HepG2 (cell line): ENCODE data around the gene SEC14L1. TPM values are rescaled to one million over a fixed set of nuclear protein-coding genes. Genes with fewer than 3 reads are reported as not detected.

Experiments
- ATAC-seq: fragments of 200-7000 bp; cut with Tn5 transposase; 3 replicates; pipeline ENCODE4 v1.9.1; 2020; ENCODE audit warnings: mild to moderate bottlenecking, moderate library complexity
- BruUV-seq: library from RNA; stranded (reverse); fragments of 400-500 nt; replicated peaks from 2 replicates; lab custom pipeline; 2021; lab: Mats Ljungman, UMichigan
- CTCF ChIA-PET: fragments of 300-600 bp; formaldehyde crosslinking; extraction: SDS; loops from one replicate; lab custom pipeline; 2021; ENCODE audit warnings: low total read pairs, inconsistent platforms, low intra/inter-chr PET ratio; lab: Yijun Ruan, JAX
- POLR2A ChIA-PET: fragments of 350-600 bp; sonication (Branson Sonifier 250); formaldehyde crosslinking; loops from one replicate; lab custom pipeline; 2020; ENCODE audit warnings: antibody characterized with exemption, inconsistent platforms; lab: Yijun Ruan, JAX
- DNase-seq: peaks from one replicate; pipeline ENCODE4 v3.0.0-alpha.2; 2015; ENCODE audit warnings: low spot score
- FAIRE-seq: peaks from 3 replicates; lab custom pipeline; 2011; peaks lifted over from hg19 to GRCh38; lab: Jason Lieb, UNC
- H2AFZ ChIP-seq: one replicate; pipeline ENCODE4 v1.6.1; 2011; ENCODE audit warnings: low read length, inconsistent platforms
- H3K27ac ChIP-seq: fragments of 300-600 bp; 3 replicates; pipeline ENCODE4 v1.8.0; 2011; ENCODE audit warnings: mixed run types, mild to moderate bottlenecking, mixed read lengths, low read length, inconsistent platforms; ENCODE audit not compliant: insufficient read depth; ENCODE audit errors: extremely low read length
- H3K27me3 ChIP-seq, 2 experiments: fragments of 200-600 bp in 1 of 2; 2 replicates in 1 of 2; 3 replicates in 1 of 2; pipeline versions ENCODE4 v1.6.0 to v1.8.0; 2011; ENCODE audit warnings: low read length in 2 of 2, mild to moderate bottlenecking in 2 of 2, moderate library complexity in 2 of 2, inconsistent platforms in 1 of 2; ENCODE audit not compliant: insufficient read depth in 2 of 2, control insufficient read depth in 1 of 2
- H3K36me3 ChIP-seq, 2 experiments: fragments of 200-600 bp in 1 of 2; replicated peaks in 1 of 2; 2 replicates in 1 of 2; 3 replicates in 1 of 2; pipeline versions ENCODE4 v1.5.1 to v1.8.0; 2011; ENCODE audit warnings: low read length in 2 of 2, inconsistent platforms in 1 of 2; ENCODE audit not compliant: insufficient read depth in 2 of 2, control insufficient read depth in 1 of 2
- H3K4me1 ChIP-seq: 2 replicates; pipeline ENCODE4 v1.5.1; 2012; ENCODE audit warnings: low read length, inconsistent platforms; ENCODE audit not compliant: insufficient read depth
- H3K4me2 ChIP-seq: 2 replicates; pipeline ENCODE4 v1.6.0; 2011; ENCODE audit warnings: low read depth, low read length, inconsistent platforms
- H3K4me3 ChIP-seq, 3 experiments: fragments of 200-600 bp in 1 of 3; sonication (generic), shearing (Covaris generic) in 1 of 3; replicated peaks in 1 of 3; 2 replicates each; pipeline ENCODE4 v1.5.1; 2011 to 2016; ENCODE audit warnings: low read length in 3 of 3, inconsistent platforms in 2 of 3, low read depth in 2 of 3, mild to moderate bottlenecking in 2 of 3, control low read depth in 1 of 3, mixed read lengths in 1 of 3; ENCODE audit not compliant: insufficient read depth in 1 of 3
- H3K79me2 ChIP-seq: one replicate; pipeline ENCODE4 v1.6.1; 2011; ENCODE audit warnings: low read length, inconsistent platforms; ENCODE audit not compliant: insufficient read depth
- H3K9ac ChIP-seq: 2 replicates; pipeline ENCODE4 v1.6.0; 2011; ENCODE audit warnings: mild to moderate bottlenecking, low read depth, low read length, inconsistent platforms; ENCODE audit not compliant: insufficient read depth
- H3K9me3 ChIP-seq: 2 replicates; pipeline ENCODE4 v1.5.1; 2012; ENCODE audit warnings: mild to moderate bottlenecking, low read length
- H4K20me1 ChIP-seq: 2 replicates; pipeline ENCODE4 v1.6.0; 2011; ENCODE audit warnings: inconsistent platforms, mild to moderate bottlenecking, low read length, moderate library complexity; ENCODE audit not compliant: insufficient read depth
- KDM5A ChIP-seq: fragments of 200-600 bp; sonication (generic); IDR thresholded peaks from 2 replicates; pipeline ENCODE4 v1.7.0; 2018; ENCODE audit warnings: antibody characterized with exemption, mild to moderate bottlenecking, low read length, borderline replicate concordance
- MIER2 ChIP-seq: IDR thresholded peaks from 2 replicates; pipeline ENCODE4 v1.6.1; 2016; ENCODE audit warnings: missing biosample characterization, missing genetic modification reagents
- MLLT10 ChIP-seq: sonication (generic); formaldehyde crosslinking; IDR thresholded peaks from 2 replicates; pipeline ENCODE4 v1.4.0; 2020; ENCODE audit warnings: missing genetic modification reagents
- NFIB ChIP-seq: sonication (generic); formaldehyde crosslinking; IDR thresholded peaks from 2 replicates; pipeline ENCODE4 v1.9.0; 2021; ENCODE audit warnings: missing genetic modification reagents, mild to moderate bottlenecking, borderline replicate concordance
- PCBP1 ChIP-seq: fragments of 200-400 bp; formaldehyde crosslinking; IDR thresholded peaks from 2 replicates; pipeline ENCODE4 v1.6.1; 2017; ENCODE audit warnings: mild to moderate bottlenecking, low read depth, low read length, borderline replicate concordance
- REL ChIP-seq: sonication (generic); formaldehyde crosslinking; conservative IDR thresholded peaks from 2 replicates; pipeline ENCODE4 v1.8.0; 2022; ENCODE audit warnings: mild to moderate bottlenecking, missing genetic modification reagents, moderate library complexity
- SMYD3 ChIP-seq: sonication (generic); formaldehyde crosslinking; IDR thresholded peaks from 2 replicates; pipeline ENCODE4 v1.8.1; 2023; ENCODE audit warnings: mild to moderate bottlenecking, missing genetic modification reagents
- SNAI1 ChIP-seq: sonication (generic); formaldehyde crosslinking; IDR thresholded peaks from 2 replicates; pipeline ENCODE4 v1.5.0; 2020; ENCODE audit warnings: mild to moderate bottlenecking, missing genetic modification reagents, borderline replicate concordance
- SRF ChIP-seq: IDR thresholded peaks from 2 replicates; pipeline ENCODE4 v1.6.1; 2011; ENCODE audit warnings: mild to moderate bottlenecking, low read depth, low read length, moderate library complexity
- U2AF2 ChIP-seq: fragments of 200-400 bp; formaldehyde crosslinking; IDR thresholded peaks from 2 replicates; pipeline ENCODE4 v1.6.1; 2017; ENCODE audit warnings: low read depth, mild to moderate bottlenecking, low read length
- YEATS4 ChIP-seq: sonication (generic); formaldehyde crosslinking; IDR thresholded peaks from 2 replicates; pipeline ENCODE4 v1.4.0; 2020; ENCODE audit warnings: missing genetic modification reagents, borderline replicate concordance
- ZBTB3 ChIP-seq: sonication (generic); formaldehyde crosslinking; IDR thresholded peaks from 2 replicates; pipeline ENCODE4 v1.4.0; 2020; ENCODE audit warnings: low read depth, mild to moderate bottlenecking, moderate library complexity, missing genetic modification reagents, borderline replicate concordance
- ZFP37 ChIP-seq: sonication (generic); formaldehyde crosslinking; IDR thresholded peaks from 2 replicates; pipeline ENCODE4 v1.4.0; 2020; ENCODE audit warnings: missing genetic modification reagents, borderline replicate concordance
- ZFP82 ChIP-seq: sonication (generic); formaldehyde crosslinking; IDR thresholded peaks from 2 replicates; pipeline ENCODE4 v1.5.1; 2020; ENCODE audit warnings: mild to moderate bottlenecking, missing genetic modification reagents, borderline replicate concordance
- ZZZ3 ChIP-seq: sonication (generic); formaldehyde crosslinking; IDR thresholded peaks from 2 replicates; pipeline ENCODE4 v1.4.0; 2020; ENCODE audit warnings: missing genetic modification reagents, mild to moderate bottlenecking, borderline replicate concordance
- WGBS: methylation state at CpG from one replicate; pipeline ENCODE4 v1.1.6; 2017; ENCODE audit warnings: low lambda C conversion rate; 5-methylcytosine and 5-hydroxymethylcytosine counted together
- in situ Hi-C: cut with HindIII; loops from 2 replicates; pipeline ENCODE4 v1.10.0; 2017; ENCODE audit warnings: low pct_unique_long_range_greater_than_20kb; ENCODE audit not compliant: extremely low pct_ligation_motif_present
- intact Hi-C: fragments of 100-400 bp; cut with micrococcal nuclease; formaldehyde crosslinking; loops from one replicate; pipeline ENCODE4 v1.10.0; 2022; ENCODE audit not compliant: unreplicated experiment
- polyA plus RNA-seq, 8 experiments: library from polyadenylated mRNA; depleted of rRNA in 3 of 8; stranded (reverse) in 7 of 8; unstranded in 1 of 8; fragments of >200 nt; fragmentation: Illumina TruSeq in 4 of 8; extraction: Trizol in 4 of 8; gene quantifications; 2 replicates each; pipeline versions ENCODE4 v1.2.1 to v1.2.3, GENCODE V29; 2011 to 2016; ENCODE audit warnings: low read depth in 4 of 8, missing spikeins in 1 of 8, mixed read lengths in 1 of 8; ENCODE audit not compliant: insufficient read depth in 1 of 8
- total RNA-seq, 5 experiments: library from RNA; depleted of rRNA; stranded (reverse); fragments of >200 nt; fragmentation: Illumina TruSeq; extraction: Trizol; gene quantifications; 2 replicates each; pipeline ENCODE4 v1.2.3, GENCODE V29; 2016; ENCODE audit warnings: low read depth in 1 of 5
- TF ChIP-seq, protein P1 (sequence below): IDR thresholded peaks from 2 replicates; pipeline ENCODE4 v1.6.1; 2016
- TF ChIP-seq, protein P2 (sequence below): sonication (generic); formaldehyde crosslinking; IDR thresholded peaks from 2 replicates; pipeline ENCODE4 v1.4.0; 2020; ENCODE audit warnings: mild to moderate bottlenecking, missing genetic modification reagents
- TF ChIP-seq, protein P3 (sequence below): sonication (generic); formaldehyde crosslinking; conservative IDR thresholded peaks from 2 replicates; pipeline ENCODE4 v1.4.0; 2020; ENCODE audit warnings: missing genetic modification reagents

SEC14L1 gene
- total and polyA plus RNA-seq, 2 of the 13 experiments (the other 11 are each of a cell fraction or from before 2014, with no cell fraction given), result 26.3 to 43.9 TPM

DNA sequence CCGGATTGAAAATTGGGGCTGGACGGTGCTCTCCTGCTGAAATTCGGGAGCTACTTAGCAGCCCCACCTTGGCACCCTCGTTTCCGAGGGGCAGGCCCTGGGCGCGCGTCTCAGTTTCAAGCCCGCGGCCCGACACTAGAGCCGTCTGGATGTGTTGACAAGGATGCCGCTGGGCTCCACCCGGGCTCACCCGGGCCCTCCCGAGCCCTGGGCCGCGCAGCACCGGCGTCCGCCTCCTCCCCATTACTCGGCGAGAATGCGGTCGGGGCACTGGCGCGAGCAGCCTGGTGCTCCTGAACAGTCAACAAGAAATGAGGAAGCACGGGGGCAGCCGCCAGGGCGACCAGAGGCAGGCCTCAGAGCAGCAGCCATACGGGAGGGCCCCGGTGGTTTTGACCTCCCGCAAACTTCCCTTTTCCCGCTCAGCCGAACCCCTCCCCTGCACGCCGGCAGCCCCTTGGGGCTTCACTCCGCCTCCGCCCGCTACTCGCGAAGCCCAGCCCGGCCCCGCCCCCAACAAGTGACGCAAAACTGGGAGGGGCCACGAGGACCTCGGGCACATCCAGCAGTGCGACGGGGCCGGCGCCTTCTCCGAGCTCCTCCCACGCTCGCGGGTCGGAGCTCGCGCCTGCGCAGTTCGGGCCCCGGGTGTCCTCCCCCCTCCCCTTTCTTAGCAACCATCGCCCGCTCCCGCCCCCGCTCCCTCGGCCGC is 447 bp upstream of the SEC14L1 start:
- Histone ChIP-seq H4K20me1 (no peaks in the 10 kb centered on the region), H3K9ac (peak overlapping the region; percentile 83), H3K4me2 (peak overlapping the region; percentile 94), H3K79me2 (peaks cover 28% of the 10 kb centered on the region), H3K36me3 (peaks cover 4 to 20% of the 10 kb centered on the region in 2 experiments; a peak in 4 of 5 replicates), H3K4me1 (peaks cover 57% of the 10 kb centered on the region), H3K27ac (peak overlapping the region; percentile 89), H3K9me3 (0 out of 2 replicates have a peak, but pooled peaks cover 6% of the 10 kb centered on the region), H3K4me3 (peak overlapping the region; percentile 50 to 84 (median 78)), H3K27me3 (no peaks in the 10 kb centered on the region; a peak in 1 of 5 replicates), H2AFZ (no peak overlapping the region)
- peak; percentile 96 for DNase-seq
- peak; percentile 52 for FAIRE-seq
- BruUV-seq, result TSS peak; percentile 99
- peak; percentile 91 for ATAC-seq
- intact Hi-C loops (loop anchor here (2.0 kb wide), 1 partner anchor 68 kb away; no protein-coding TSS in a partner anchor), in situ Hi-C loops (no loop called here)
- WGBS, result 4% methylated on average over 29 of the region's 67 CpGs
- CTCF ChIA-PET, result no interaction called here
- POLR2A ChIA-PET, result interaction anchor here (0.5 to 3.7 kb wide), 29 partner anchors 8 to 1869 kb away, joined by 3 to 38 read pairs (median 7); partner anchors contain the start of genes CANT1, MFSD11 and SRSF2
- TF ChIP-seq ZFP82 (CRISPR knock-in tag) (peak; percentile 53; the same call in 1 of the 2 replicates), REL (CRISPR knock-in tag) (0 out of 2 replicates have a peak, but pooled peaks have one; percentile 18), ZFP37 (CRISPR knock-in tag) (0 out of 2 replicates have a peak, but pooled peaks have one; percentile 36), U2AF2 (no peak), MLLT10 (no peak), NFIB (CRISPR knock-in tag) (no peak), KDM5A (peak; percentile 74; the same call in 1 of the 2 replicates), SRF (0 out of 2 replicates have a peak, but pooled peaks have one; percentile 7), SMYD3 (peak; percentile 78; the same call in 1 of the 2 replicates), ZBTB3 (CRISPR knock-in tag) (no peak), YEATS4 (peak; percentile 92; the same call in 1 of the 2 replicates), SNAI1 (CRISPR knock-in tag) (no peak), PCBP1 (peak; percentile 95; the same call in 1 of the 2 replicates), ZZZ3 (no peak), MIER2 (CRISPR knock-in tag) (no peak)
- TF ChIP-seq, protein P1, sequence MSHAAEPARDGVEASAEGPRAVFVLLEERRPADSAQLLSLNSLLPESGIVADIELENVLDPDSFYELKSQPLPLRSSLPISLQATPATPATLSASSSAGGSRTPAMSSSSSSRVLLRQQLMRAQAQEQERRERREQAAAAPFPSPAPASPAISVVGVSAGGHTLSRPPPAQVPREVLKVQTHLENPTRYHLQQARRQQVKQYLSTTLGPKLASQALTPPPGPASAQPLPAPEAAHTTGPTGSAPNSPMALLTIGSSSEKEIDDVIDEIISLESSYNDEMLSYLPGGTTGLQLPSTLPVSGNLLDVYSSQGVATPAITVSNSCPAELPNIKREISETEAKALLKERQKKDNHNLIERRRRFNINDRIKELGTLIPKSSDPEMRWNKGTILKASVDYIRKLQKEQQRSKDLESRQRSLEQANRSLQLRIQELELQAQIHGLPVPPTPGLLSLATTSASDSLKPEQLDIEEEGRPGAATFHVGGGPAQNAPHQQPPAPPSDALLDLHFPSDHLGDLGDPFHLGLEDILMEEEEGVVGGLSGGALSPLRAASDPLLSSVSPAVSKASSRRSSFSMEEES (CRISPR knock-in tag), result peak; percentile 70
- TF ChIP-seq, protein P2, sequence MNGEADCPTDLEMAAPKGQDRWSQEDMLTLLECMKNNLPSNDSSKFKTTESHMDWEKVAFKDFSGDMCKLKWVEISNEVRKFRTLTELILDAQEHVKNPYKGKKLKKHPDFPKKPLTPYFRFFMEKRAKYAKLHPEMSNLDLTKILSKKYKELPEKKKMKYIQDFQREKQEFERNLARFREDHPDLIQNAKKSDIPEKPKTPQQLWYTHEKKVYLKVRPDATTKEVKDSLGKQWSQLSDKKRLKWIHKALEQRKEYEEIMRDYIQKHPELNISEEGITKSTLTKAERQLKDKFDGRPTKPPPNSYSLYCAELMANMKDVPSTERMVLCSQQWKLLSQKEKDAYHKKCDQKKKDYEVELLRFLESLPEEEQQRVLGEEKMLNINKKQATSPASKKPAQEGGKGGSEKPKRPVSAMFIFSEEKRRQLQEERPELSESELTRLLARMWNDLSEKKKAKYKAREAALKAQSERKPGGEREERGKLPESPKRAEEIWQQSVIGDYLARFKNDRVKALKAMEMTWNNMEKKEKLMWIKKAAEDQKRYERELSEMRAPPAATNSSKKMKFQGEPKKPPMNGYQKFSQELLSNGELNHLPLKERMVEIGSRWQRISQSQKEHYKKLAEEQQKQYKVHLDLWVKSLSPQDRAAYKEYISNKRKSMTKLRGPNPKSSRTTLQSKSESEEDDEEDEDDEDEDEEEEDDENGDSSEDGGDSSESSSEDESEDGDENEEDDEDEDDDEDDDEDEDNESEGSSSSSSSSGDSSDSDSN (CRISPR knock-in tag), result peak; percentile 88
- TF ChIP-seq, protein P3, sequence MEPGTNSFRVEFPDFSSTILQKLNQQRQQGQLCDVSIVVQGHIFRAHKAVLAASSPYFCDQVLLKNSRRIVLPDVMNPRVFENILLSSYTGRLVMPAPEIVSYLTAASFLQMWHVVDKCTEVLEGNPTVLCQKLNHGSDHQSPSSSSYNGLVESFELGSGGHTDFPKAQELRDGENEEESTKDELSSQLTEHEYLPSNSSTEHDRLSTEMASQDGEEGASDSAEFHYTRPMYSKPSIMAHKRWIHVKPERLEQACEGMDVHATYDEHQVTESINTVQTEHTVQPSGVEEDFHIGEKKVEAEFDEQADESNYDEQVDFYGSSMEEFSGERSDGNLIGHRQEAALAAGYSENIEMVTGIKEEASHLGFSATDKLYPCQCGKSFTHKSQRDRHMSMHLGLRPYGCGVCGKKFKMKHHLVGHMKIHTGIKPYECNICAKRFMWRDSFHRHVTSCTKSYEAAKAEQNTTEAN, result peak; percentile 59; the same call in 1 of the 2 replicates
